ENCODE measurements around the gene LAGE3. TPM values are rescaled to one million over a fixed set of nuclear protein-coding genes. Genes with fewer than 3 reads are reported as not detected.
"Not testable (repeated sequence)": the region's sequence is repeated elsewhere in the genome, so short reads cannot be mapped to it uniquely, and the experiment has no call there.

LAGE3 gene
- polyA plus RNA-seq, 1 donor (not counting 4 experiments of a cell fraction or from before 2014, with no cell fraction given): 9.3 TPM

DNA sequence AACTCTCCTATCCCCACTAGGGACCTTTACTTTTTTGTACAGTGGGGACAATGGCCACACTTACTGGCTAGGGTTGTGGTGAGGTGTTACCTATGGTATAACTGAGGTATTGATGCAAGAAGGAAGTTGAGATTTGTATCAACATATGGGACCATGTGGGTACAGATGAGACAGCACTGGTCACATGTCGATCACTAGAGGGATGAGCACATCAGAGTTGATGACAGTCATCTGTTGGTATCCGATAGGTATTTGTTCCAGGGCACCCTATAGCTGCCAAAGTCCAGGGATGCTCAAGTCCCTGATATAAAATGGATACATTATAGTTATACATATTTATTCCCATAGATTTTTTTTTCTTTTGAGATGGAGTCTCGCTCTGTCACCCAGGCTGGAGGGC lies 23.9 kb upstream of the LAGE3 start:
- Histone ChIP-seq H3K79me2 (ENCODE audit: control insufficient read depth, insufficient read depth, low read length) (no peaks in the 10 kb centered on the region), H3K4me2 (ENCODE audit: control insufficient read depth, extremely low read depth, insufficient read depth, low read depth, low read length) (no peak overlapping the region), H3K9me1 (ENCODE audit: control insufficient read depth, extremely low read depth, insufficient read depth, low read length) (no peaks in the 10 kb centered on the region), H3K4me3 (ENCODE audit: control insufficient read depth in 2 of 3, extremely low read depth in 1 of 3, insufficient read depth in 2 of 3, low read depth in 1 of 3, low read length in 3 of 3) (no peak overlapping the region), H4K20me1 (ENCODE audit: control insufficient read depth, extremely low read depth, insufficient read depth, low read length) (no peaks in the 10 kb centered on the region), H3K9me3 (ENCODE audit: control insufficient read depth, low read depth, low read length) (peaks cover 3% of the 10 kb centered on the region), H3K27me3 (ENCODE audit: control insufficient read depth, extremely low read depth, insufficient read depth, low read length) (no peaks in the 10 kb centered on the region), H3K27ac (ENCODE audit: control insufficient read depth, insufficient read depth, low read length) (no peak overlapping the region), H3K36me3 (ENCODE audit: control insufficient read depth in 2 of 2, extremely low read depth in 1 of 2, insufficient read depth in 2 of 2, low read length in 2 of 2) (no peaks in the 10 kb centered on the region), H3K9ac (ENCODE audit: control insufficient read depth, extremely low read depth, insufficient read depth, low read length) (no peak overlapping the region), H2AFZ (ENCODE audit: control insufficient read depth, low read length) (no peak overlapping the region), H3K4me1 (ENCODE audit: control insufficient read depth, extremely low read depth, insufficient read depth, low read length) (no peaks in the 10 kb centered on the region)
- no peak for TF ChIP-seq EZH2 (IDR thresholded peaks at IDR 0.05; ENCODE audit: low read length)
- TF ChIP-seq, protein P1, sequence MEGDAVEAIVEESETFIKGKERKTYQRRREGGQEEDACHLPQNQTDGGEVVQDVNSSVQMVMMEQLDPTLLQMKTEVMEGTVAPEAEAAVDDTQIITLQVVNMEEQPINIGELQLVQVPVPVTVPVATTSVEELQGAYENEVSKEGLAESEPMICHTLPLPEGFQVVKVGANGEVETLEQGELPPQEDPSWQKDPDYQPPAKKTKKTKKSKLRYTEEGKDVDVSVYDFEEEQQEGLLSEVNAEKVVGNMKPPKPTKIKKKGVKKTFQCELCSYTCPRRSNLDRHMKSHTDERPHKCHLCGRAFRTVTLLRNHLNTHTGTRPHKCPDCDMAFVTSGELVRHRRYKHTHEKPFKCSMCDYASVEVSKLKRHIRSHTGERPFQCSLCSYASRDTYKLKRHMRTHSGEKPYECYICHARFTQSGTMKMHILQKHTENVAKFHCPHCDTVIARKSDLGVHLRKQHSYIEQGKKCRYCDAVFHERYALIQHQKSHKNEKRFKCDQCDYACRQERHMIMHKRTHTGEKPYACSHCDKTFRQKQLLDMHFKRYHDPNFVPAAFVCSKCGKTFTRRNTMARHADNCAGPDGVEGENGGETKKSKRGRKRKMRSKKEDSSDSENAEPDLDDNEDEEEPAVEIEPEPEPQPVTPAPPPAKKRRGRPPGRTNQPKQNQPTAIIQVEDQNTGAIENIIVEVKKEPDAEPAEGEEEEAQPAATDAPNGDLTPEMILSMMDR (optimal IDR thresholded peaks at IDR 0.05 in 1 of 3, IDR thresholded peaks at IDR 0.05 in 1 of 3, conservative IDR thresholded peaks at IDR 0.05 in 1 of 3; ENCODE audit: extremely low read depth in 1 of 3, insufficient read depth in 2 of 3, low read length in 3 of 3): no peak
- dilution Hi-C loops (cut with MboI; ENCODE audit: extremely low pct_ligation_motif_present, low sequenced_read_pairs): no loop called here
- no peak for DNase-seq (ENCODE audit: low read depth, low spot score)
- FAIRE-seq: no peak

DNA sequence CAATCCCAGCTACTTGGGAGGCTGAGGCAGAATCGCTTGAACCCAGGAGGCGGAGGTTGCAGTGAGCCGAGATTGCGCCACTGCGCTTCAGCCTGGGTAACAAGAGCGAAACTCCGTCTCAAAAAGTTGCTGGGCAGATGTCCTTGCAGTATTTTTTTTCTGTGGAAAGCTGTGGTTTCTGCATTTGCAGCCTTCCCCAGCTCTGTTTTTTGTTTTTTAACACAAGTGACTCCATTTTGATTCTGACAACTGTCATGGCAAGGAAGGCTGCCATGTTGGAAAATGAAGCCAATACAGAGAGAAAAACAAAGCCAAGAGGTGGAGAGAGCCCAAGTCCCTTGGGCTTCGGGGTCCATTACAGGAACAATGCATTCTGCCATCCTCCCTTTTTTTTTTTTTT lies 23.0 kb upstream of the LAGE3 start:
- Histone ChIP-seq H2AFZ (ENCODE audit: control insufficient read depth, low read length) (no peak overlapping the region), H3K4me2 (ENCODE audit: control insufficient read depth, extremely low read depth, insufficient read depth, low read depth, low read length) (no peak overlapping the region), H3K4me1 (ENCODE audit: control insufficient read depth, extremely low read depth, insufficient read depth, low read length) (peaks cover 2% of the 10 kb centered on the region), H3K27ac (ENCODE audit: control insufficient read depth, insufficient read depth, low read length) (no peak overlapping the region), H3K9ac (ENCODE audit: control insufficient read depth, extremely low read depth, insufficient read depth, low read length) (no peak overlapping the region), H3K79me2 (ENCODE audit: control insufficient read depth, insufficient read depth, low read length) (no peaks in the 10 kb centered on the region), H3K9me1 (ENCODE audit: control insufficient read depth, extremely low read depth, insufficient read depth, low read length) (no peaks in the 10 kb centered on the region), H3K4me3 (ENCODE audit: control insufficient read depth in 2 of 3, extremely low read depth in 1 of 3, insufficient read depth in 2 of 3, low read depth in 1 of 3, low read length in 3 of 3) (no peak overlapping the region), H3K27me3 (ENCODE audit: control insufficient read depth, extremely low read depth, insufficient read depth, low read length) (no peaks in the 10 kb centered on the region), H4K20me1 (ENCODE audit: control insufficient read depth, extremely low read depth, insufficient read depth, low read length) (no peaks in the 10 kb centered on the region), H3K9me3 (ENCODE audit: control insufficient read depth, low read depth, low read length) (peaks cover 3% of the 10 kb centered on the region), H3K36me3 (ENCODE audit: control insufficient read depth in 2 of 2, extremely low read depth in 1 of 2, insufficient read depth in 2 of 2, low read length in 2 of 2) (no peaks in the 10 kb centered on the region)
- FAIRE-seq (no peak), DNase-seq (ENCODE audit: low read depth, low spot score) (no peak)
- no peak for TF ChIP-seq EZH2 (IDR thresholded peaks at IDR 0.05; ENCODE audit: low read length)
- TF ChIP-seq, protein P1 (optimal IDR thresholded peaks at IDR 0.05 in 1 of 3, IDR thresholded peaks at IDR 0.05 in 1 of 3, conservative IDR thresholded peaks at IDR 0.05 in 1 of 3; ENCODE audit: extremely low read depth in 1 of 3, insufficient read depth in 2 of 3, low read length in 3 of 3): no peak
- dilution Hi-C loops (cut with MboI; ENCODE audit: extremely low pct_ligation_motif_present, low sequenced_read_pairs): no loop called here

DNA sequence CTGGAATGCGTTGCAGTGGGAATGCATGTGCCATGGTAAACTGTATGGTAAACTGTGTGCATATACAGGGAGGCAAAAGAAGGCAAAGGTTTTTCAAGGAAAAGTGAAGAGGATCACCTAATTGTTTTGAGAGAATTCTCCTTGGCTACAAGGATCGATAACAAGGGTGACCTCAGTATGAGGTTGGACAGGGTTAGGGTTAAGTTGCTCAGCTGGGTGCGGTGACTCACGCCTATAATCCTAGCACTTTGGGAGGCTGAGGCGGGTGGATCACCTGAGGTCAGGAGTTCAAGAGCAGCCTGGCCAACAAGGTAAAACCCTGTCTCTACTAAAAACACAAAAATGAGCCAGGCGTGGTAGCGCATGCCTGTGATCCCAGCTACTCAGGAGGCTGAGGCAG lies 22.3 kb upstream of the LAGE3 start:
- H3K9me3 ChIP-seq (ENCODE audit: control insufficient read depth, low read depth, low read length); H3K27me3 ChIP-seq (ENCODE audit: control insufficient read depth, extremely low read depth, insufficient read depth, low read length); DNase-seq (ENCODE audit: low read depth, low spot score); H3K4me2 ChIP-seq (ENCODE audit: control insufficient read depth, extremely low read depth, insufficient read depth, low read depth, low read length); H3K4me3 ChIP-seq (ENCODE audit: control insufficient read depth in 2 of 3, extremely low read depth in 1 of 3, insufficient read depth in 2 of 3, low read depth in 1 of 3, low read length in 3 of 3); H3K9ac ChIP-seq (ENCODE audit: control insufficient read depth, extremely low read depth, insufficient read depth, low read length); FAIRE-seq; H4K20me1 ChIP-seq (ENCODE audit: control insufficient read depth, extremely low read depth, insufficient read depth, low read length); H3K9me1 ChIP-seq (ENCODE audit: control insufficient read depth, extremely low read depth, insufficient read depth, low read length); dilution Hi-C loops (cut with MboI; ENCODE audit: extremely low pct_ligation_motif_present, low sequenced_read_pairs); H3K4me1 ChIP-seq (ENCODE audit: control insufficient read depth, extremely low read depth, insufficient read depth, low read length); H2AFZ ChIP-seq (ENCODE audit: control insufficient read depth, low read length); H3K36me3 ChIP-seq (ENCODE audit: control insufficient read depth in 2 of 2, extremely low read depth in 1 of 2, insufficient read depth in 2 of 2, low read length in 2 of 2); H3K27ac ChIP-seq (ENCODE audit: control insufficient read depth, insufficient read depth, low read length); H3K79me2 ChIP-seq (ENCODE audit: control insufficient read depth, insufficient read depth, low read length): not testable (repeated sequence)

DNA sequence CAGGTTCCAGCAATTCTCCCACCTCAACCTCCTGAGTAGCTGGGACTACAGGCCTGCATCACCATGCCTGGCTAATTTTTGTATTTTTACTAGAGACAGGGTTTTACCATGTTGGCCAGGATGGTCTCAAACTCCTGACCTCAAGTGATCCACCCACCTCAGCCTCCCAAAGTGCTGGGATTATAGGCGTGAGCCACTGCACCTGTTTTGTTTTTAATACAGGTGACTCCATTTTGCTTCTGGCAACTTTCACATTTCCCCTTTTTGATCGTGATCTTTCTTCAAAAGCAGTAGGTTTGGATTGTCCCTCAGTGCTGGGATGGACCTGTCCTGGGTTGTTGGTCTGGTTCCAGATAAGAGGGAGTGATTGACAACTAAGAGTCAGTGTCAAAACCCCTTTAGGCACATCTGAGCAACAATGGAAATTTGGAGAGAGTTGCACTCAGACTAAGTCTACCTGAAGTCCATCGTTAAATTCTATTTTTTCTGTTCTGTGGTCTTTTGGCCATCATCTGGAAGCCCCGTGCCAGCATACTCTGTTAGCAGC lies 17.6 kb upstream of the LAGE3 start:
- H3K27ac ChIP-seq (ENCODE audit: control insufficient read depth, insufficient read depth, low read length); dilution Hi-C loops (cut with MboI; ENCODE audit: extremely low pct_ligation_motif_present, low sequenced_read_pairs); FAIRE-seq; H3K4me3 ChIP-seq (ENCODE audit: control insufficient read depth in 2 of 3, extremely low read depth in 1 of 3, insufficient read depth in 2 of 3, low read depth in 1 of 3, low read length in 3 of 3); H3K9ac ChIP-seq (ENCODE audit: control insufficient read depth, extremely low read depth, insufficient read depth, low read length); H3K9me1 ChIP-seq (ENCODE audit: control insufficient read depth, extremely low read depth, insufficient read depth, low read length); H3K9me3 ChIP-seq (ENCODE audit: control insufficient read depth, low read depth, low read length); DNase-seq (ENCODE audit: low read depth, low spot score); H3K4me2 ChIP-seq (ENCODE audit: control insufficient read depth, extremely low read depth, insufficient read depth, low read depth, low read length); H3K36me3 ChIP-seq (ENCODE audit: control insufficient read depth in 2 of 2, extremely low read depth in 1 of 2, insufficient read depth in 2 of 2, low read length in 2 of 2); H2AFZ ChIP-seq (ENCODE audit: control insufficient read depth, low read length); H3K27me3 ChIP-seq (ENCODE audit: control insufficient read depth, extremely low read depth, insufficient read depth, low read length); H4K20me1 ChIP-seq (ENCODE audit: control insufficient read depth, extremely low read depth, insufficient read depth, low read length); H3K79me2 ChIP-seq (ENCODE audit: control insufficient read depth, insufficient read depth, low read length); H3K4me1 ChIP-seq (ENCODE audit: control insufficient read depth, extremely low read depth, insufficient read depth, low read length): not testable (repeated sequence)
